HT-29 (cell line): ENCODE results near the gene RPS6KA2. TPM values are rescaled to one million over a fixed set of nuclear protein-coding genes. Genes with fewer than 3 reads are reported as not detected.
A peak's percentile ranks its signal among the peaks of the same experiment; 100 is the strongest.

Source experiments
- DNase-seq: peaks from one replicate; pipeline ENCODE4 v3.0.0-alpha.2; 2015; ENCODE audit warnings: low spot score
- total RNA-seq: library from RNA; depleted of rRNA; stranded (reverse); fragments of >200 nt; shearing (Covaris generic); gene quantifications from 2 replicates; pipeline ENCODE4 v1.2.3, GENCODE V29; 2014

The RPS6KA2 gene
- total RNA-seq, 1 experiment from 2014 or later: 3.4 TPM

DNA sequence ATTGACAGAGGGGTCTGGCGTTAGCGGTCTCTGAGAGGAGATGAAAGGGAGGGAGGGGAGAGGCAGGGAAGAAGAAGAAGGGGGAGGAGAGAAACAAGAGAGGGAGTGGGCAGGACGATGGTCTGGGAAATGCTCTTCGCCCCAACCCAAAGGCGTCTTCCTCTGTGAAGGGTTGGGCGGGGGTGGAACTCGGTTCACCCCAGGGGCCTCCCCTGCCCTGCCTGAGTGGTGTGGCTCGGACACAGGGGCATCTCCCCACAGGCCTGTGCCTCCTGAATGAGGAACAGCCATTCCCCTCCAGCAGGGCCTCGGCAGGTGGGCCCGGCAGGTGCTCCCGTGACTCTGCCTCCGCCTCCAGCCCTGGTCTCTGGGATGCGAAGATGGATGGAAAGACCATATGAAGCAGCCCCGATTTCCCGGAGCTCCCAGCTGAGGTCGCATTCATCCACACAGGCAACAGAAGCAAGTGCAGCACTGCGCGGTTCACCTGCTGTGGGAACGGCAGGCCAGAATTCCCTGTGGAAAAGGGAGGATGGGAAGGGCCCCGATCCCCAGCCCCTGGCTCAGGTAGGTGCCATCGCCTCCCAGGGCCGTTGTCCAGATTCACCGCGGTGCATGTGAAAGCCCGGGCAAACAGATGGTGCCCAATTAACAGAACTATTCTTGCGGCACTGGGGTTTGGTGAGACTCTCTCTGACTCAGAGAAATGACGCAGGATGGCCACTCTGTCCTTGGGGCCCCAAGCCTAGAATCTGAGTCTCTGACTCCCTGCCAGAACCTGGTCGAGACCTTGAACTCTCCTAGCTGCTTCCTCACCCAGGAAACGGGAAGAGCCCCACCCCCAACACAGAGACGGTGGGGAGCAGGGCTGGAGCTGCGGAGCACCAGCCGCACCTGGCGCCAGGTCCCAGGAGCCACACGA lies 29.4 kb upstream of the RPS6KA2 start:
- no peak for DNase-seq

DNA sequence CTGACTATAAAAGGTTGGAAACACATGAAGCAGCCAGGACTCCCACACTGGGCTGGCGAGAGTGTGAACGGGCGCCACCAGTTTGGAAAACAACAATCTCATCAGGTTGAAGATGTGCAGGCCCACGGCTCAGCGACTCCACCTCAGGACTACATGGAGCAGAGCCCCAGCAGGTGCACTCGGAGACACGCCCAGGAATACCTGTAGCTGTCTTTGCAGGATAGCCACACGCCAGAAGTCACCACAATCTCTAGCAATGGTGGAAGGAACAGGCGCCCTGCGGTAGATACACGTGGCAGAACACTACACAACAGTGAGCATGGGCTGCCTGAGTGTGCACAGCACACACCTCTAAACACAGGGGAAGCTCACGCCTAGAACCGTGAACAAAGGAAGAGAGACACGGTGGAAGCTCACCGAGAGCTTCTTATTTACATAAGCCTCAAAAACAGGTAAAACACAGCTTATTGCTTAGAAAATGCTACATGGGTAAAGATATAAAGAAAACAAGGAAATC lies 28.7 kb upstream of the RPS6KA2 start:
- no peak for DNase-seq

DNA sequence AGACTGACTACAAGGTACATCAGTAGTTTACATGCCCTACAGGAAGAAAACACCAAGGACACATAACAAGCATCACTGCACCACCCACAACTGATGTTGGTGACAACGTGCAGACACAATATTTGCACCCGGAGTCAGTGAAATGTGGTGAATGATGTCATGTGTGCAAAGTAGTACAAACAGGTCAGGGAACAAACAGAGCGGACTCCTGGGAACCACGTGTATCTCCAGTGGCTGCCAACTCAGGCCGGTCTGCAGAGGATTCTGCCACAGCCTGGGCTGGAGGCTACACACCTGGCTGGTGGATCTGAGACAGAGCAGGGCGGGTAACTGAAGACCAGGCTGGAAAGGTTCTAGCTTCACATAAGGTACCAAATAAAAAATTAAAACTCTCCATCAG lies 28.2 kb upstream of the RPS6KA2 start:
- DNase-seq: no peak

DNA sequence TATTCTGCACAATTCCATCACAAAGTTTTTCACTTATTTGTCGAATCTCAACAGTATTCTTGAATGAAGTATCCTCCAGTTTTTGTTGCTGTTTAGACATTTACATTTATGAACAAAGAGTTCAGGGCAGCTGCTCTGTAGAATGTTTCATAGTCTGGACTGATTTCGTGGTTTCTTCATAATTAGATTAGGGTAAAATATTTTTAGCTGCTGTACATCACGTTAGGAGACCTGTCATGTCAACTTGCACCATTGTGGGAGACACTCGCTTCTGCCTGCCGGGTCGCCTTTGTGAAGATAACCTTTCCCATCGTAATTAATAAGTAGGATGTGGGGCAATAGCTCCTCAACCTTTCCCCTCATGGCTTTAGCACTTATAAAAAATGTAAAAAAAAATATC lies 27.5 kb upstream of the RPS6KA2 start:
- DNase-seq: no peak

DNA sequence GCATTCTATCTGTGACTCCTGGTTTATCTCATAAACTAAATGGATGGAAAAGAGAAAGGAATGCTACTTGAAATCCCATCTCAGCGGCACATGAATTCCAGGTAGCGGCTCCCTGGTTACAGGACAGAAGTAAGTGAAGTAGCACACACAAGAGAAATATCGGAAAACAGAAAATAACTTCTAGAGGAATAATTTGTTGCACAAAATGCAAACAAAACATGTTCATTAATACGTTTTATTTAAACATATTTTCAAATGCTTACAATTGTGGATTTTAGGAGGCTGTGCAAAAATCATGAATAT lies 26.5 kb upstream of the RPS6KA2 start:
- no peak for DNase-seq

DNA sequence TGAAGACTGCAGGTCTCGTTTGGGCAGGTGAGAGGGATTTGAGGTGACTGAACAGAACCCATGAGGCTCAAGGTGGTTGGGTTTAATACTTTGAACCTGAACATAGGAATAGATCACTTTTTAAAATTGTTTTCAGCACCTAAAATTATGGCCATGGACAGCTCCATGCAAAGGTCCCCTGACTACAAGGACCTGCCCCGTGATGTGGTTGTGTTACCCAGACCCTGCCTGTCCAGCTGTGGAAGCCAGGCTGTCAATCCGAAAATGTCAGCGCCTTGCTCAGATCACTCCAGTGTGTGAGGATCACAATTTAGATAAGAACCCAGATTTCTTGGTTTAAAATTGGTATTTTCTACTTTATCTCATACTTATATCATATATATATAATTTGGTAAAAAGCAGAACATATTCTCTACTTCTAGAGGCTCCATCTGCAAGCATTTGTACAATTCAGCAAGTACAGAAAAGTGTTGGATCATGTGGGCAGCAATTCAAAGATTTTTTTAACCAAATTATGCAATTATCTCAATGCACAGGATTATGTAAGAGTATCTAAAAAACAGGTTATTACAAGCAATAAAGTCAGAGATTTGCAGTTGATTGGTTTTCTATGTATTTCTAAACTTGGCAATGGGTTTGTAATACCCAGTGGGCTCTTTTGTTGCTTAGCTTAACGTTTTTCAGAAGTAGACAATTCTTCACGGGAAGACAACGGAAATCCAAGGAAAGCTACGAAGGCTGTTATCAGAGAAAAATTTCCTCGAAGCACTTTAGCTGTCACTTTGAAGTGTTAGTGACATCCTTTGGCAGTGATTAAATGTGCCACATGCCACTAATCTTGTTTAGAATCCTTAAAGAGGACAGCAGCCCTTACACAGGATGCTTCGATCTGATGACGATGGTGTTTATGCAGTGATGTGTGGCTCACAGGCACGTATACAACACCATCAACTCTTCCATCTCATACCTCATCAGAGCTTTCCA lies 24.1 kb upstream of the RPS6KA2 start:
- DNase-seq: no peak

DNA sequence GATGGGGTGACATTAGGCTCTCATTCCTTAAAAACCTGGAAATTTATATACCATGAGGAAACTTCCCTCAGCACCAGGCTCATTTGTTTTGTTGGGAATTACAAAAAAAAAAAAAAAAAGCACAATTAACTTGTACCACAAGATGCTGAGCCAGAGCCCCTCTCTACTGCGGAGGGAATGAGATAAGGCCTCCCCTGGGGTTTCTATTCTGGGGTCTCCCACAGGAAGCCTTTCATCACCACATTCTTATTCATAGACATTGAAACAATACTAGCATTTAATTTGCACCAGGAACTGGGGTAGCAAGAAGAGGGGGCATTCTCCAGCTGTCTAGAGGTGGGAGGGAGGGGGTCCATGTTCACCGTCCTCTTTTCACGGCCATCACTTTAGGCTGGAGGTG lies 23.0 kb upstream of the RPS6KA2 start:
- DNase-seq: no peak

DNA sequence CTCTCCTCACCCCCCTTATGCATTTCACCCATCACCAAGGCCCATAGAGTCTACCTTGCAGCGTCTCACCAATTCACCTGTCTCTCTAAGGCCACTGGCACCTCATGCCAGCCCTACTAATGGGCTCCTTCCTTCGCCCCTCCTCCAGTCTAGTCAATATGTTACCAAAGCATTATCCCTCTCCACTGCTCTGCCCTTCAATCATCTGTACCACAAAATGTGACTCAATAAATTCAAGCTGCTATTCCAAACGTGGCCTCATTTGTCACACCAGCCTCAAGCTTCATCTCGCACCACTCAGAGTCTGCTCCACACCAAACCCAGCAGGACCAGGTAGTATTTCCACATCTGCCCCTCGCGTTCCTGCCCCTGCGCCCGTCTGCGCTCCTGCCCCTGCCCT lies 21.8 kb upstream of the RPS6KA2 start:
- no peak for DNase-seq

DNA sequence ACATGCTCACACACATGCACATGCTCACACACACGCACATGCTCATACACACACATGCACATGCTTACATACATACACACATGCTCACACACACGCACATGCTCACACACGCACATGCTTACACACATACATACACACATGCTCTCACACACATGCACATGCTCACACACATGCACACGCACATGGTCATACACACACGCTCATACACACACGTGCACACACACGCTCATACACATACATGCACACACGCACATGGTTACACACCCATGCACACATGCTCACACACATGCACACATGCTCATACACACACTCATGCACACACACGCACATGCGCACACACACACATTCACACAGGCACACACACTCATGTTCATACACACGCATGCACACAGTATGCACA lies 20.8 kb upstream of the RPS6KA2 start:
- DNase-seq: no peak

DNA sequence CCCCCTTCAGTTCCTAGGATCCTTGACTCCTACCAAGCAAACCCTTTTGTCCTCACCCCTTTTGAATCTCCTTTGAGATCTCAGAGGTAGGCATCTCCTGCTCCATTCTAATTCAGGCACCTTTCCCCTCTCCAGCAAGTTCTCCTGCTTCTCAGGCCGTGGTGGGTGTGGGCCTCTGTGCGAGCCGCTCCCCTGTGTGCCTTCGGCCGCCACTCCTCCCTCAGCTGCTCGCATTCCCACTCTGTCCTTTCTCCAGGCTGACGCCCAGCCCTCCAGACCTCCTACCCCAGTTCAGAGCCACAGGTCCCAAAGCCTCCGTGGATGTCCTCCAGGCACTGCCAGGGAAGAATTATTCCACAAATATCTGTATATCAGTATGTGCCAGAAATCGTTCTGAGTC lies 19.7 kb upstream of the RPS6KA2 start:
- DNase-seq: no peak

DNA sequence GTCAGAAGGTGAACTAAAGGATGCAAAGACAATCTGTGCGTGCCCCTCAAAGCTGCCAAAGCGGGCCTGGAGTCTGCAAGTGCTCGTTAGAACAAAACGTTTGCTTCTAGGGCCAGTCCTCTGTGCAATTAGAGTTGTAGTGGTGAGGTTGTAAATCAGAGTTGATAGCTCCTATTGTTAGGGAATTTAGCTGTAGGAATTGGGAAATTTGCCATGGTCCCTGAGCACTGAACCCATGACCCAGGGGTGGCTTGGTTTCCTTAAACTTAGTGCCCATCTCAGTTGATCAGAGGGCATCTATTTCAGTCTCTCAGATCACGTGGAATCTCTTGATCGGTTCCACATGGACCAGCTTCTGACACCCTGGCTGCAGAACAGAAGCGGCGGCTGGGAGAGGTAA lies 18.8 kb upstream of the RPS6KA2 start:
- no peak for DNase-seq

DNA sequence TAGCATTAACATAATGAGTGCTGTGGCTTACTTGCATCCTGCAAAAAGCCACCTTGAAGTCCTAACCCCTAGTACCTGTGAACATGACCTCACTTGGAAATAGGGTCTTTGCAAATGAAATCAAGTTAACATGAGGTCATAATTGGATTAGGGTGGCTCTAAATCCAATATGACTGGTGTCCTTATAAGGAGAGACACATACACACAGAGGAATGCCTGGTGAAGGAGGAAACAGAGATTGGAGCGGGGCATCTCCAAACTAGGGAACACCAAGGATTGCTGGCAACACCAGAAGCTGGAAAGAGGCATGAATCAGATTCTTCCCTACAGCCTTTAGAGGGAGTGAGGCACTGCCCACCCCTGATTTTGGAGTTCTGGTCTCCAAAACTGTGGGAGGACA lies 17.6 kb upstream of the RPS6KA2 start:
- DNase-seq: no peak

DNA sequence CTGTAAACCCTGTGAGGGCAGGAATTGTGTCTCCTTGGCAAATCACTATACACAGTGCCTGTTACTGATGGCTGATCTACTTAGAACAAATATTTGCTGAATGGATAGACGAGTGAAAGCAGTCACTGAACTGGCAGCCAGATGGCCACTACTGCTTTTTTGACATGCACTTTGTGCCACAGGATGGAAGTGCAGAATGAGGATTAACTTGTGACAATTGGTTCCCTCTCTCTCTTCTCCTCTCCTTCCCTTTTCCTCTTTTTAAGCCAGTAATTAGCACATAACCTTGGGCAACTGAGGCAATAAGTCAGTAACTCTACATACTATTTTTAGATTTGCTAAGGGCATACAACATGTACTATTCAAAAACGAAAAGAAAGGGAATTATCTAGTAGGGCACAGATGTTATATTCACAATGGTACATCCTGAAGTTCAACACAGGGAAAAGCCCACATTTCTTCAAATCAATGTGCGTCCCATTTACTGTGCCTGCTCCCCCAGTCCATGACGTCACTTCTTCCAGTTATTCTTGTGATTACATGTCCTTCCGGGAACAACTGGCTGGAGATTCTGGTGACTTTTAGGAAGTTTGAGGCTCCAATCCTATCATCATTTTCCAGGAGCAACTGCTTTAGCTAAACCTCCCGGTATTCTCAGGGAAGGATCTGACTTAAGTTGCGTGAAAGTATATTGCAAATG lies 17.0 kb upstream of the RPS6KA2 start:
- DNase-seq: no peak

DNA sequence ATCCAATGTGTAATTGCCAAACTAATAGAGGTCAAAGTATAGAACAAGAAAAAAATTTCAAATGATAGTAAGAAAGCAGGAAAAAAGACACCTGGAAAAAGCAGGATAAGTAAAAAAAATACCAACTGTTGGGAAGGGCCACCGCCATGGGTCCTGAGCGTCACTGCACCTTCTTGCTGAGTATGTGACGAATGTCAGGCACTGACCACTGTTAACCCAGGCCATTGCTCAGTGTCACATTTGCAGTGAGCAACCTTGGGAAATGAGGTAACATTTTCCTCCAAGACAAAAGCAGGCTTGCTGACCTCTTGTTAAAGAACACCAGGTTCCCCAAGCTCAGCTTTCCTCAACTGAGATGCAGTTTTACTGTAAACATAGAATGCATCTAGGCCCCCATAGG lies 15.6 kb upstream of the RPS6KA2 start:
- no peak for DNase-seq

DNA sequence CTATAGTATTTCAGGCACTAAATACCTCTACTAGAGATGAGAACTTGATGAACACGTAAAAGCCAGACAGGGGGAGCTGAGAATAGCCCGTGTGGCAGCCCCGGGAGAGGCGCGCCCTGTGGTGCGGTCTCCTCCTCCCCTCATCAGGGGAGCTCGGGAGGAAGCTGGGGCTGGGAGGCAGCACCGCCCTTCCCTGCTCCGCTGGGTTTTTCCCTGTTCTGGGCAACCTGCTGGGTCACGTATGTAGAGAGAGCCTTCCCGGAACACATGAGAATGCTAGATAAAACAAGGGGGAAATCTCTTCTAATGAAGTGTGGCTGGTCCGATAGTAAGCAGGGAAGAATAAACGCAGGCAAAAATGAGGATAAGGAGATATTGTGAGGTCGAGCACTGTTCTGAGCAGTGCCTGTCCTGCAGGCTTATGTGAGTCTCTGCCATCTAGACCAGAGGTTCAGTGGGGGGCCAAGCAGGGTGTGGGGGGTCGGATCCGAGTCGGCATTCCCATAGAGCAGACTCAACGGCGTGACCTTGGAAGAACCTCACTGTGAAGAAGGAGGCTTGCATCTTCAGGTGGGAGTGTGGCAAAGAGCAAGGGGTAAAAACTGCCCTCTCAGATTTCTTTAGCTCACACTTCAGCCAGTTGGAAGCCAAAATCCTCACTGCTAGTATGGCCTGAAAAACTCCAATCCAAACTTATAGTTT lies 13.4 kb upstream of the RPS6KA2 start:
- peak; percentile 14 for DNase-seq

DNA sequence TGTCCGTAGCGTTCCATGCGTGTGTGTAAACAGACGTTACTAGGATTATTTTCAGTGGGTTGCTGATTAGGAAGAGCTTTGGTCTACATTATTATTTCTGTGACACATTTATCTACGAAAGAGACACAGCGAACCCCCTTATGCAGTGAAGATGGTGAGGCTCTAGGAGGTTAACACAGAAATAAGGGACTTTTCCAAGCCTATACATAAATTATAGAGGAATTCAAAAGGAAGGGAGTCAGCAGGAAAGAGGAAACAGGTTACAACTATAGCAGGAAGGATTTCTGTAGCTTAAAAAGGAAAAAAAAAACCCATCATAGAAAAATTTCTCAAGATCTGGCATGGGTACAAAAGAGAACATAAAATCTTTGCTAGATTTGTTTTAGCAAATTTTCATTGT lies 12.9 kb upstream of the RPS6KA2 start:
- no peak for DNase-seq

DNA sequence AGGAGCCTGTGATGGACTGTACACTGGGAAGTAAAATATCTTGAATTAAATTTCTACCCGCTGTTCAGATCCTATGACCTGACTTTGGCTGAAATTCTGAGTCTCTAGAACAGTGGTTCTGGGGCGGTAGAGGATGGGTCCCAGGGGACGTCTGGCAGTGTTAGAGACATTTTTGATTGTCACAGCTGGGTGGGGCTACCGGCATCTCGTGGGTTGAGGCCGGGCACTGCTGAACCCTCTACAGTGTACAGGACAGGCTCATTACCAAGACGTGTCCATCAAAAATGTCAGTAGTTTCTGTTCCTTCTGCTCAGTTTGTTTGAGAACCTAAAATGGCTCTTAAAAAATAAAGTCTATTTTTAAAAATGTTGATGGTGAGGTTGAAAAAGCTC lies 11.5 kb upstream of the RPS6KA2 start:
- DNase-seq: no peak

DNA sequence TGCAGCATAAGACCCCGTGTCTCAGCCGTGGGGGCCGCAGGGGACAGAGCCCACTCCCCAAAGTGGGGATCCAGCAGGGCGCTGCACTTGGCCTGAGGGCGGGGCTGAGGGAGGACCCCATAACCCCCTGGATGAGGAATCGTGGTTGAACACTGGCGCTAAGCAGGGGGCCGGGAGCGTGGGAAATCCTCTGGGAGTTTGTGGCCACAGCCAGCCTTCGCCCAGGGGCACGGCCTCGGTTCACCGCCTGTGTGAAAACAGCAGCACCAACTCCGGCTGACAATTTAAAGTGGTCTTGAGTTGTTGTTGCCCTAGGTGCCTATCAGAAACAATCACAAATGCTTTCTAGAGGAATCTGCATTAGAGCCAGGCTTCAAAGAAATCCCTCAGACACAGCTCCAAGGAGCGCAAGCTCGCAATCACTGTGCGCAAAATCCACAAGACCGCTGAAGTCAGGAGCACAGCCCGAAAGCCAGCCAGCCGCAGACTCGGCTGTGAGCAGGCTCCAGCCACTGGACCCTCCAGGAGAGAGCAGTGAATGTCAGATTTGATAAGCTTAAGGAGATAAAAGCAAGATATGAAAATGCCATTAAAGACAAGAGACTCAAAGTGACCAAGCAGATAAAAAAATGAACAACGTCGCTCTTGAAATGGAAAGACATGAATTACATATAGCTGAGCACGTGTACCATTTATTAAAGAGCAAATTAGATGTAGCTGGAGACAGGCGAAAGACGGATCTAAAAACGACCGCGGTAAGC lies 10.9 kb upstream of the RPS6KA2 start:
- DNase-seq: no peak

DNA sequence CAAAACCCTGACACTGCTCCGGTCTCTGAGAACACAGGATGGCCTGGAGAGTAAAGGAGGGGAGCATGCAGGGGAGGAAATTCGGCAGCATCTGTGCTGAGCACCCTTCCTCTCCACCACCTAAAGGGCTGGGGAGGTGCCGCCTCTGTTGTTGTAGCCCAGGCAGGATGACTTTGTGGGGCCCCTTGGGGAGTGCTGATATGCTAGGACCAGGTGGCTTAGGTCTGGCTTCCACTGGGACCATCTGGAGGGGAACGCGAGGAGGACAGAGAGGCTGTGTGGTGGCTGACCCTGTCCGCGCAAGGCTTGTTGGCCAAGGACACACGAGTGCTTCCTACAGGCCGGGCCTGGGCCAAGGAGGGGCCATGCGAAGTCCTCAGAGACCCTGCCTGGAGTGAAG lies 9.9 kb upstream of the RPS6KA2 start:
- no peak for DNase-seq

DNA sequence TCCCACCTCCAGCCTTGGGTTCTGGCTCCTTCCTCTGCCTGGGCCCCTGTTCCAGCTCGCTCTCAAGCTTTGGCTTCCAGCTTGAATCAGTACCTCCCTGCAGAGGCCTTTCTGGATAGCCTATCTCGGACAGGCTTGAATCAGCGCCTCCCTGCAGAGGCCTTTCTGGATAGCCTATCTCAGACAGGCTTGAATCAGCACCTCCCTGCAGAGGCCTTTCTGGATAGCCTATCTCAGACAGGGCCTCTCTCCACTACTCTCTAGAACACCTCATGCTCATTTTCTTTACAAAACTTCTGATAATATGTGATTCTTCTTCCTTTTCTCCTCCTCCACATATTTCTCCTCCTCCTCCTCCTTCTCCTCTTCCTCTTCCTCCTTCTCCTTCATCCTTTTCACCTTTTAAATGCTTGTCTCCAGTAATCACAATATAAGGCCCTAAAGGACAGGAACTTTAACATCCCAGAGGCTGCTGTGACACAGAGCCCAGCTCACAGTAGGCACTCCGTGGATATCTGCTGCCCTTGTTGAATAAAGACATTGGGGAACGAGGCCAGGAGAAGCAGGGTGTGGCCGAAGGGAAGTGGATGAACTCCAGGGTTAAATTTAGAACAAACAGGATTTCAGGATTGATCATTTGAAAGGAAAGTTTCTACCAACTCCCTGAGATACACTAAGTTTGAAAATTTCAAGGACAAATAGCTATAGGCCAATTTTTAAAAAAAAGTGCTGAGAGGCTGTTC lies 9.3 kb upstream of the RPS6KA2 start:
- DNase-seq: no peak
